Natural killer cell (primary cell): Measurements from ENCODE around the gene SUV39H2. TPM values are rescaled to one million over a fixed set of nuclear protein-coding genes. Genes with fewer than 3 reads are reported as not detected.
A peak's percentile ranks its signal among the peaks of the same experiment; 100 is the strongest.

ENCODE experiments used
- ATAC-seq, 3 donors: fragments of 150-1000 bp in 2 of 3; fragments of 200-7000 bp in 1 of 3; cut with Tn5 transposase; 1 replicate in 1 of 3; 2 replicates in 2 of 3; pipeline ENCODE4 v1.10.0; 2021; ENCODE audit warnings: mild to moderate bottlenecking in 2 of 3, moderate library complexity in 2 of 3
- DNase-seq, 2 donors: peaks; one replicate each; pipeline versions ENCODE4 v3.0.0 to v3.0.0-alpha.2; 2013 to 2021; ENCODE audit warnings: mixed read lengths in 1 of 2
- H3K27ac ChIP-seq: one replicate; pipeline ENCODE4 v1.5.1; 2013; ENCODE audit warnings: mild to moderate bottlenecking, low read length
- H3K27me3 ChIP-seq: one replicate; pipeline ENCODE4 v1.6.1; 2013; ENCODE audit warnings: low read length; ENCODE audit not compliant: control insufficient read depth, insufficient read depth
- H3K36me3 ChIP-seq: one replicate; pipeline ENCODE4 v1.6.1; 2013; ENCODE audit warnings: low read length; ENCODE audit not compliant: control insufficient read depth, insufficient read depth
- H3K4me1 ChIP-seq: one replicate; pipeline ENCODE4 v1.6.1; 2013; ENCODE audit warnings: low read length; ENCODE audit not compliant: control insufficient read depth, insufficient read depth
- H3K4me3 ChIP-seq: one replicate; pipeline ENCODE4 v1.5.1; 2013; ENCODE audit warnings: low read length
- H3K9me3 ChIP-seq: one replicate; pipeline ENCODE4 v1.6.1; 2013; ENCODE audit warnings: low read length; ENCODE audit not compliant: control insufficient read depth, insufficient read depth
- H3K27ac Mint-ChIP-seq, 2 donors: one replicate each; pipeline ENCODE4 v1.8.0; 2022; ENCODE audit warnings: mild to moderate bottlenecking in 2 of 2, mixed read lengths in 2 of 2, moderate library complexity in 1 of 2
- H3K27me3 Mint-ChIP-seq, 2 donors: one replicate each; pipeline ENCODE4 v1.8.0; 2022; ENCODE audit warnings: low read depth in 2 of 2, mixed read lengths in 2 of 2
- H3K36me3 Mint-ChIP-seq: one replicate; pipeline ENCODE4 v1.8.0; 2022; ENCODE audit warnings: mixed read lengths
- H3K4me1 Mint-ChIP-seq, 2 donors: one replicate each; pipeline ENCODE4 v1.8.0; 2022; ENCODE audit warnings: mixed read lengths in 2 of 2
- H3K4me3 Mint-ChIP-seq: one replicate; pipeline ENCODE4 v1.8.0; 2022; ENCODE audit warnings: mild to moderate bottlenecking, moderate library complexity, mixed read lengths
- H3K9me3 Mint-ChIP-seq, 2 donors: one replicate each; pipeline ENCODE4 v1.8.0; 2022; ENCODE audit warnings: mixed read lengths in 2 of 2
- WGBS: methylation state at CpG from one replicate; pipeline ENCODE4 v1.1.7; 2013; ENCODE audit warnings: missing lambda C conversion rate; ENCODE audit not compliant: insufficient coverage; 5-methylcytosine and 5-hydroxymethylcytosine counted together
- intact Hi-C: fragments of 100-400 bp; cut with micrococcal nuclease; formaldehyde crosslinking; loops from one replicate; pipeline ENCODE4 v1.14.2; 2022
- total RNA-seq, 4 donors: library from RNA; stranded (reverse); fragments of 120-200 nt in 1 of 4; gene quantifications; one replicate each; pipeline versions ENCODE4 v1.2.3 to v1.2.4, GENCODE V29; 2013 to 2022
- TF ChIP-seq, protein P1 (sequence below): fragments of 200-600 bp; IDR thresholded peaks from one replicate; pipeline ENCODE4 v1.8.0; 2022; ENCODE audit warnings: antibody characterized with exemption

SUV39H2 gene
- total RNA-seq, 3 donors from 2014 or later (not counting 1 experiment from before 2014, with no cell fraction given): 3.8 to 5.4 (median 5.2) TPM

DNA sequence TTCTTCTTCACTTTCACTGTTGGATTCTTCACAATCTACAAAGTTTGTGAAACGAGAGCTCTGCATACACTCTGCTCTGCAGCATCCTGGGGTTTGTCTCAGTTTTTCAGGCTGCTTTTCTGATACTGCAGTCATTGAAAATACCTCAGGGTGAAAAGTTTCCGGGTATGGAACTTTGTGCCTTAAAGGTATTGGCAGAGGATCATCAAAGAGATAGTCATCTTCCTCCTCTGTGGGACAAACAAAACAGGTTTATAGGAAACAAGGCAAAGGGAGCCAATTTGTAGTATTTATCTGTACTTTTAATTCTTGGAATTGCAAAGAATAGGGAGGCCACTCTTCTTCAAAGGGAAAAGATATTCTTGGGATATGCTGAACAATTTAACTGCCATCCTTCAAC lies 30.4 kb downstream of the SUV39H2 start:
- no peaks in the 10 kb centered on the region for H3K27me3 Mint-ChIP-seq
- peaks cover 27% of the 10 kb centered on the region for H3K36me3 Mint-ChIP-seq
- WGBS: 97% methylated on average over 2 of the region's 2 CpGs
- TF ChIP-seq, protein P1, sequence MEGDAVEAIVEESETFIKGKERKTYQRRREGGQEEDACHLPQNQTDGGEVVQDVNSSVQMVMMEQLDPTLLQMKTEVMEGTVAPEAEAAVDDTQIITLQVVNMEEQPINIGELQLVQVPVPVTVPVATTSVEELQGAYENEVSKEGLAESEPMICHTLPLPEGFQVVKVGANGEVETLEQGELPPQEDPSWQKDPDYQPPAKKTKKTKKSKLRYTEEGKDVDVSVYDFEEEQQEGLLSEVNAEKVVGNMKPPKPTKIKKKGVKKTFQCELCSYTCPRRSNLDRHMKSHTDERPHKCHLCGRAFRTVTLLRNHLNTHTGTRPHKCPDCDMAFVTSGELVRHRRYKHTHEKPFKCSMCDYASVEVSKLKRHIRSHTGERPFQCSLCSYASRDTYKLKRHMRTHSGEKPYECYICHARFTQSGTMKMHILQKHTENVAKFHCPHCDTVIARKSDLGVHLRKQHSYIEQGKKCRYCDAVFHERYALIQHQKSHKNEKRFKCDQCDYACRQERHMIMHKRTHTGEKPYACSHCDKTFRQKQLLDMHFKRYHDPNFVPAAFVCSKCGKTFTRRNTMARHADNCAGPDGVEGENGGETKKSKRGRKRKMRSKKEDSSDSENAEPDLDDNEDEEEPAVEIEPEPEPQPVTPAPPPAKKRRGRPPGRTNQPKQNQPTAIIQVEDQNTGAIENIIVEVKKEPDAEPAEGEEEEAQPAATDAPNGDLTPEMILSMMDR: no peak
- Histone ChIP-seq H3K4me3 (no peak overlapping the region), H3K27ac (no peak overlapping the region), H3K4me1 (no peaks in the 10 kb centered on the region), H3K9me3 (no peaks in the 10 kb centered on the region), H3K36me3 (peaks cover 60% of the 10 kb centered on the region), H3K27me3 (no peaks in the 10 kb centered on the region)
- intact Hi-C loops: no loop called here
- no peaks in the 10 kb centered on the region for H3K9me3 Mint-ChIP-seq
- no peak overlapping the region for H3K4me3 Mint-ChIP-seq
- H3K4me1 Mint-ChIP-seq: peaks cover 4 to 24% of the 10 kb centered on the region in 2 donors
- ATAC-seq (no peak), DNase-seq (no peak)
- H3K27ac Mint-ChIP-seq: peak overlapping the region; percentile 44 to 46

DNA sequence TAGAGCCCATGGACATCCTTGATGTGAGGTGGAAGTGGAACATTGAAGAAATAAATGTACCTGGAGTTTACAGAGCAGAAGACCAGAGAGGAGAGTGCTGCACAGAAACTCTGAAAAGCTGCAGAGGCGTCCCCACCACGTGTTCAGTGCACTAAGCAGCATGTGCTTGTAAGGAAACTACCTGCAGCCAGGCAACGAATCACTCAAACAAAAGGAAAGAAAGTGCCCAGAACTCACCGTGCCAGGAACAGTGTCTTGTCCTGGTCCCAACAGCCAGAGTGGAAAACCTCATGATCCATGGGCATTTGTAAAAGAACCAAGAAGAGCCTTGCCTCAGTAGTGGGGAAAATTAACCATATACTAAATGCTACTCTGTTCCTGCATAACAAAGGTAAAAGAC lies 32.3 kb downstream of the SUV39H2 start:
- Mint-ChIP-seq H3K4me3 (no peak overlapping the region), H3K36me3 (peaks cover 39% of the 10 kb centered on the region), H3K27ac (no peak overlapping the region), H3K9me3 (no peaks in the 10 kb centered on the region), H3K4me1 (peaks cover 15 to 31% of the 10 kb centered on the region in 2 donors), H3K27me3 (no peaks in the 10 kb centered on the region)
- intact Hi-C loops: no loop called here
- ATAC-seq (no peak), DNase-seq (no peak)
- WGBS: 97% methylated on average over 4 of the region's 4 CpGs
- no peak overlapping the region for H3K27ac ChIP-seq
- no peak overlapping the region for H3K4me3 ChIP-seq
- no peaks in the 10 kb centered on the region for H3K27me3 ChIP-seq
- TF ChIP-seq, protein P1: no peak
- H3K4me1 ChIP-seq: no peaks in the 10 kb centered on the region
- H3K36me3 ChIP-seq: peaks cover 70% of the 10 kb centered on the region
- H3K9me3 ChIP-seq: no peaks in the 10 kb centered on the region

DNA sequence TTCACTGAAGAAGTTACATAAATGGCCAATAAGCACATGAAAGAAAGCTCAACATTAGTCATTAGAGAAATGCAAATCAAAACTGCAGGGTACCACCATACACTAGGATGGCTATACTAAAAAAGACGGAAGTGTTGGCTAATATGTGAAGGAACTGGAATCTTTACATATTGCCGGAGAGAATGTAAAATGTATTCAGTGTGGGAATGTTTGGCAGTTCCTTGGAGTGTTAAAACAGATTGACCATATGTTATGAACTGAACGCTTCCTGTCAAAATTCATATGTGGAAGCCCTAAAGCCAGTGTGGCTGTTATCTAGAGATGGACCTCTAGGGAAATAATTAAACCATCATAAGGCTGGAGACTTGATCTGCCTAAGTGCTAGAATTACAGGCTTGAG lies 33.1 kb downstream of the SUV39H2 start:
- H3K27ac ChIP-seq: no peak overlapping the region
- ATAC-seq (no peak), DNase-seq (no peak)
- peaks cover 47% of the 10 kb centered on the region for H3K36me3 Mint-ChIP-seq
- no peak overlapping the region for H3K27ac Mint-ChIP-seq
- H3K27me3 Mint-ChIP-seq: no peaks in the 10 kb centered on the region
- H3K36me3 ChIP-seq: peaks cover 77% of the 10 kb centered on the region
- no peaks in the 10 kb centered on the region for H3K9me3 ChIP-seq
- H3K4me1 ChIP-seq: no peaks in the 10 kb centered on the region
- H3K9me3 Mint-ChIP-seq: no peaks in the 10 kb centered on the region
- H3K27me3 ChIP-seq: no peaks in the 10 kb centered on the region
- TF ChIP-seq, protein P1: no peak
- no peak overlapping the region for H3K4me3 ChIP-seq
- H3K4me3 Mint-ChIP-seq: no peak overlapping the region
- WGBS: 99% methylated on average over 3 of the region's 3 CpGs
- peaks cover 17 to 30% of the 10 kb centered on the region in 2 donors for H3K4me1 Mint-ChIP-seq
- intact Hi-C loops: no loop called here

DNA sequence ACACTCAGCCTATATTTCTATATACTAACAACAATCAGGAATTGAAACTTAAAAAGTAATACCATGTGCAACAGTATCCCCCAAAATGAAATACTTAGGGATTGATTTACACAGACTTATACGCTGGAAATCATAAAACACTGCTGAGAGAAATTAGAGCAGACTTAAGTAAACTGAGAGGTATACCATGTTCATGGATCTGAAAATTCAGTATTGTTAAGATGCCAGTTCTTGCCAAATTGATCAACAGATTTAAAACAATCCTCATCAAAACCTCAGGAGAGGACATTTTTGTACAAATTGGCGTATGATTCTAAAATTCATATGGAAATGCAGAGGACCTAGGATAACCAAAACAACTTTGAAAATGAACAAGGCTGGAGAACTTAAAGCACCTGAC lies 37.9 kb downstream of the SUV39H2 start:
- ATAC-seq: no peak
- TF ChIP-seq, protein P1: no peak
- Histone ChIP-seq H3K27ac (no peak overlapping the region), H3K9me3 (no peaks in the 10 kb centered on the region), H3K4me1 (no peaks in the 10 kb centered on the region), H3K4me3 (no peak overlapping the region), H3K36me3 (peaks cover 80% of the 10 kb centered on the region), H3K27me3 (no peaks in the 10 kb centered on the region)
- Mint-ChIP-seq H3K27ac (peak overlapping the region in 1 of 2 donors; percentile 11), H3K4me1 (peaks cover 17% of the 10 kb centered on the region in 2 donors), H3K27me3 (no peaks in the 10 kb centered on the region), H3K9me3 (no peaks in the 10 kb centered on the region), H3K36me3 (peaks cover 47% of the 10 kb centered on the region), H3K4me3 (no peak overlapping the region)
- DNase-seq: no peak
- intact Hi-C loops: no loop called here
- WGBS: 100% methylated on average over 2 of the region's 2 CpGs
